Measurements from ENCODE around the gene ABLIM2. TPM values are rescaled to one million over a fixed set of nuclear protein-coding genes. Genes with fewer than 3 reads are reported as not detected.

Gene ABLIM2
- total RNA-seq, 4 donors from 2014 or later = 10.6 to 31.7 (median 20.3) TPM

DNA sequence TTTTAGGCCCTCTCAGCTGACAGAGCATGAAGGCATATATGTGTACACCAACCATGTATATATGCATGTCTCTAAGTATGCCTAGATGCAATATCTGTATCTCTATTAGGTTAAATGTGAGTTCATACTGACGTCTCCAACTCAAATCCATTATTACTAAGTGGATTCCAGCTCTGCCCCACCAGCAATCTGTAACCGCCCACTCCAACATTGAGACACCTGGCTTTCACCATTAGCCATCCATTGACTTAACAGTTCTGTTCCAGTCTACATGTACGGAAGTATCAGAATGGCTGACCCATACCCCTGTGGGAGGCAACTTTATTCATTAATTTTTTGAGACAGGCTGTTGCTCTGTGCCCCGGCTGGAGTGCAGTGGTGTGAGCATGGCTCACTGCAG lies 25.4 kb upstream of the ABLIM2 start:
- intact Hi-C loops (cut with DNase I; ENCODE audit: low total_unique reads) = no loop called here
- no peak overlapping the region for H3K4me3 ChIP-seq (ENCODE audit: low read depth, poor library complexity, severe bottlenecking)
- TF ChIP-seq POLR2A (IDR thresholded peaks at IDR 0.05) (no peak), CTCF (IDR thresholded peaks at IDR 0.05) (no peak)
- 70 to 73% methylated on average over 4 of the region's 4 CpGs for WGBS, 2 donors
- no peak for DNase-seq (ENCODE audit: low spot score in 2 of 2)

DNA sequence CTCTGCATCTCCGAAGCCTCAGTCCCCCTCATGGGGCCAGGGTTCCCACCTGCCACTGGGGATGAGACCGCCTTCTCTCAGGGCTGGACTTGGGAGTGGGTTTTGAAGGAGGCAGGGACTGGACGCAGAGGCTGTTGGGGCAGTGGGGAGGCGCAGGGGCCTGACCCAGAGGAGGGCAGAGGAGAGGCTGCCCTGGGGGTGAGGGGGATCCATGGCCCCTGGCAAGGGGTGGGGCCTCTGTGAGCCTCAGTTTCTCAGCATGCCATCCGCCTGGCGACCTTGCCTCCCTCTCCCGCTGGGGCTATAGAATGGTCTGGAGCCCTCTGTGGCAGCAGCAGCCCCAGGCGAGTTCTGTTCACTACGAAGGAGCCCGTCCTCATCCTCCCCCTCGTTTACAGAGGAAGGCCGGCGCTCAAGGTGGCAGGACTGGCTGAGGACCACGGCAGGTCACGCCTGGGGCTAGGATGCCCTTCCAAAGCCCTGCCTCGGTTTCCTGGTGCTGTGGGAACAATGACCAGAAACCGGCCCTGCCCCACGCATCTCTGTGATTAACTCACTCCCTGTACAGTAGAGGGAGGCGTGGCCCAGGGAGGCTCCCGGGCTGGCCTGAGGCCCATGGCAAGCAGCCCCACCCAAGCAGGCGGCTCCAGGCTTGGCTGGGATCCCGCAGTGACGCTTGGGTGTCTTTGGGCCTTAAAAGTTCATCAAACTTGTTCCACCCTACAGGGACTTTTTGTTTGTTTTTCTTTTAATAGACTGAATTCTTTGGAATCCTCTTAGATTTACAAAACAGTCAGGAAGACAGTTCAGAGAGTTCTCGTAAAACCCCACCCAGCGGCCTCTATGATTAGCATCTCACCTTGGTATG lies 24.5 kb upstream of the ABLIM2 start:
- intact Hi-C loops (cut with DNase I; ENCODE audit: low total_unique reads) = no loop called here
- WGBS, 2 donors = 41 to 51% methylated on average over 21 to 25 of the region's 25 CpGs
- TF ChIP-seq CTCF (IDR thresholded peaks at IDR 0.05) = no peak
- TF ChIP-seq POLR2A (IDR thresholded peaks at IDR 0.05) = no peak

GRCh38 chr4:8182294-8182693 lies 23.7 kb upstream of the ABLIM2 start:
- no peak overlapping the region for H3K4me3 ChIP-seq (ENCODE audit: low read depth, poor library complexity, severe bottlenecking)
- 40 to 61% methylated on average over 11 of the region's 11 CpGs for whole genome bisulfite sequencing, 2 donors
- intact Hi-C loops (cut with DNase I; ENCODE audit: low total_unique reads) = no loop called here

More for the DNA sequence above, 24.5 kb upstream of the ABLIM2 start:
- no peak overlapping the region for H3K4me3 ChIP-seq (ENCODE audit: low read depth, poor library complexity, severe bottlenecking)
- DNase-seq (ENCODE audit: low spot score in 2 of 2) = peak; percentile 90 to 97

GRCh38 chr4:8181844-8182243 lies 23.2 kb upstream of the ABLIM2 start:
- intact Hi-C loops (cut with DNase I; ENCODE audit: low total_unique reads) = no loop called here
- WGBS, 2 donors = 44 to 65% methylated on average over 6 to 7 of the region's 7 CpGs
- no peak for DNase-seq (ENCODE audit: low spot score in 2 of 2)
- TF ChIP-seq POLR2A (IDR thresholded peaks at IDR 0.05) (no peak), CTCF (IDR thresholded peaks at IDR 0.05) (no peak)
- H3K4me3 ChIP-seq (ENCODE audit: low read depth, poor library complexity, severe bottlenecking) = no peak overlapping the region

More at GRCh38 chr4:8182294-8182693, 23.7 kb upstream of the ABLIM2 start:
- TF ChIP-seq POLR2A (IDR thresholded peaks at IDR 0.05) = no peak
- TF ChIP-seq CTCF (IDR thresholded peaks at IDR 0.05) = no peak
- no peak for DNase-seq (ENCODE audit: low spot score in 2 of 2)

GRCh38 chr4:8181119-8181518 lies 22.5 kb upstream of the ABLIM2 start:
- intact Hi-C loops (cut with DNase I; ENCODE audit: low total_unique reads) = no loop called here
- no peak for TF ChIP-seq POLR2A (IDR thresholded peaks at IDR 0.05)
- no peak for TF ChIP-seq CTCF (IDR thresholded peaks at IDR 0.05)
- no peak overlapping the region for H3K4me3 ChIP-seq (ENCODE audit: low read depth, poor library complexity, severe bottlenecking)
- WGBS, 2 donors = 89 to 95% methylated on average over 6 of the region's 6 CpGs
- DNase-seq (ENCODE audit: low spot score in 2 of 2) = no peak

Measured in lower leg skin (tissue), 4 donors.